ENCODE measurements around the gene RFX2. TPM values are rescaled to one million over a fixed set of nuclear protein-coding genes. Genes with fewer than 3 reads are reported as not detected.

Gene RFX2
- total RNA-seq, 1 donor, result 6.5 TPM

DNA sequence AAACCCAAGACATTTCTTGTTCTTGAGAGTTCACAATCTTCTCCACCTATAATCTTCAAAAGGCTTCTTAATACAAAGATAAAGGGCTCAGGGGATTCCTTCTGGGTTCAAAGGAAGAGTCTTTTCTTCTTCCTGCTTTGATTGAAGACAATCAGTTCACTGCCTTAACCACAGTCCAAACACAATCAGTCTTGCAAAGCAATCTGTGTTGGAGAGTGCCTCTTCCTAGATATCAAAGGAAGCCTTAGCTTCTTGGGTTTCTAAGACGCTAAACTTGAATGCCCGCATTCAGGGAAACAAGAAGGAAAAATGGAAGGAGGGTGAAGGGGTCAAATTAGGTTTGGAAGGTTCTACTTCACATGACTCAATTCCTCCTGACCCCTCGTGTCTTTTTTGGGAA, 159.6 kb downstream of the RFX2 start:
- DNase-seq (ENCODE audit: low read depth), result no peak
- TF ChIP-seq, protein P1, sequence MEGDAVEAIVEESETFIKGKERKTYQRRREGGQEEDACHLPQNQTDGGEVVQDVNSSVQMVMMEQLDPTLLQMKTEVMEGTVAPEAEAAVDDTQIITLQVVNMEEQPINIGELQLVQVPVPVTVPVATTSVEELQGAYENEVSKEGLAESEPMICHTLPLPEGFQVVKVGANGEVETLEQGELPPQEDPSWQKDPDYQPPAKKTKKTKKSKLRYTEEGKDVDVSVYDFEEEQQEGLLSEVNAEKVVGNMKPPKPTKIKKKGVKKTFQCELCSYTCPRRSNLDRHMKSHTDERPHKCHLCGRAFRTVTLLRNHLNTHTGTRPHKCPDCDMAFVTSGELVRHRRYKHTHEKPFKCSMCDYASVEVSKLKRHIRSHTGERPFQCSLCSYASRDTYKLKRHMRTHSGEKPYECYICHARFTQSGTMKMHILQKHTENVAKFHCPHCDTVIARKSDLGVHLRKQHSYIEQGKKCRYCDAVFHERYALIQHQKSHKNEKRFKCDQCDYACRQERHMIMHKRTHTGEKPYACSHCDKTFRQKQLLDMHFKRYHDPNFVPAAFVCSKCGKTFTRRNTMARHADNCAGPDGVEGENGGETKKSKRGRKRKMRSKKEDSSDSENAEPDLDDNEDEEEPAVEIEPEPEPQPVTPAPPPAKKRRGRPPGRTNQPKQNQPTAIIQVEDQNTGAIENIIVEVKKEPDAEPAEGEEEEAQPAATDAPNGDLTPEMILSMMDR (IDR thresholded peaks at IDR 0.05; ENCODE audit: insufficient read depth, low read depth, low read length), result no peak
- H3K4me3 ChIP-seq (ENCODE audit: low read depth, low read length), result no peak overlapping the region

DNA sequence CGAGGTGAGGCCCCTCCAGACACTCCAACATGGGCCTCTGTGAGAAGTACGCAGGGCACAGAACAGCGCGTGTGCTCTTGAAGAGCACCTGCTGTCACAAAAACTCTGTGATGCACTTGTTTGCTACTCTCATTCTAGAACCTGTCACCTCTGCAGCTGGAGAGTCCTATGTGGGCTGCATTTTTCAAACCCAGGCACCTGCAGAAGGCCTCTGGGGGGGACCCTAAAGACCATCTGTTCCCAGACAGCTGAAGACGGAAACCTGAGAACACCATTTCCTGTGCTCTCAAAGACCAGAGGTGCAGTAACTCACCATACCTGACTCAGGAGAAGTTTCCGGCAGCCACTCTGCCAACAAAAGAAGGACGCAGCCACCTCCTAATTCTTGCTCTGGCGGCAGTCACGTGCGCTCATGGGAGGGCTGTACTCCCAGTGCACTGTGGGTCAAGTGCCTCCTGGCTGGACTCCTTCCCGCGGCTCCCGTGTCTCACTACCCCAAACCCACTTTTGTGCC, 160.5 kb downstream of the RFX2 start:
- no peak overlapping the region for H3K4me3 ChIP-seq (ENCODE audit: low read depth, low read length)
- TF ChIP-seq, protein P1 (IDR thresholded peaks at IDR 0.05; ENCODE audit: insufficient read depth, low read depth, low read length), result no peak
- DNase-seq (ENCODE audit: low read depth), result no peak

GRCh38 chr19:5948752-5949564, 161.3 kb downstream of the RFX2 start:
- TF ChIP-seq, protein P1 (IDR thresholded peaks at IDR 0.05; ENCODE audit: insufficient read depth, low read depth, low read length), result no peak
- DNase-seq (ENCODE audit: low read depth), result peak; percentile 70
- H3K4me3 ChIP-seq (ENCODE audit: low read depth, low read length), result no peak overlapping the region

DNA sequence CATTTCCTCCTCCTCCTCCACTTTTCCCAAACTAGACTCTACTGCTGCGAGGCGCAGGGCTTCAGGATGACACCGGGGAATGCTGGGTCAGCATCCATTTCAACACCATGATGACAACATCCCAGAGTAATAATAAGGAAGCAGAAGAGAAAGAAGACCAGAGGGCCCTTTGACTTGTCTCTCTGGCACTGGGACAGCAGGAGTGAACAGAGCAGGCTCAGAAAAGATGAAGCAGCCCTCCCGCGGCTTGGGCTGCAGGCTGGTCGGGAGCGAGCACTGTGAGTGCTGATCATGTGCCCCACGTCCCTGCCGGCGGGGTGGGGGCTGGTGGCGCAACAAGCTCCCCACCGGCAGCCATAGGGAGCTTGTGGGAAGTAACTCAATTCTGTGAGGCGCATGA, 162.9 kb downstream of the RFX2 start:
- DNase-seq (ENCODE audit: low read depth), result peak; percentile 94
- no peak overlapping the region for H3K4me3 ChIP-seq (ENCODE audit: low read depth, low read length)

DNA sequence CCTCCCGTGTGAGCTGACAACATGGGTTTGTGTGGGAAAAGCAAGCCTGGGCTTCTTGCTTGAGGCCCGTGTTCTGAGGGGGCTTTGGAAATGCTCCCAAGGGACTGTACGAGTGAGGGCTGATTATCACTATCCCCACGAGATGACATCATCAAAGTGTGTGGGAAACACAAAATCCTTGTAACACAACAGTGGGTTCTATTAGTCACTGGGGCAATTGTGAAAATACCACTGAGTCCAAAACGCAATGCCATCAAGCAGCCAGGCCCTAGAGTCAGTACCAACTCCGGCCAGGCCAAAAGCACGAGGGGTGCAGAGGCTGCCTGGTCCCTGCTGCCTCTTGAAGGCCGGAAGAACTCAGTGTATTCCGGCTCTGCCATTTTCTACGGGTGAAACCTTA, 166.7 kb downstream of the RFX2 start:
- TF ChIP-seq, protein P1 (IDR thresholded peaks at IDR 0.05; ENCODE audit: insufficient read depth, low read depth, low read length), result no peak
- H3K4me3 ChIP-seq (ENCODE audit: low read depth, low read length), result no peak overlapping the region
- DNase-seq (ENCODE audit: low read depth), result peak; percentile 92

More for the DNA sequence above, 162.9 kb downstream of the RFX2 start:
- TF ChIP-seq, protein P1 (IDR thresholded peaks at IDR 0.05; ENCODE audit: insufficient read depth, low read depth, low read length), result no peak

Other genes with a start within 250 kb of the RFX2 start
- gene FUT5, start 240.0 kb downstream of the RFX2 start, total RNA-seq, result not detected in 2 replicates
- gene NDUFA11, start 206.7 kb downstream of the RFX2 start, total RNA-seq, result 257 and 321 TPM in 2 replicates
- gene VMAC, start 205.6 kb downstream of the RFX2 start, total RNA-seq, result 5.2 and 6.8 TPM in 2 replicates
- gene CAPS, start 196.2 kb downstream of the RFX2 start, total RNA-seq, result 1.7 and 3.9 TPM in 2 replicates
- 45.8 and 47.4 TPM in 2 replicates for gene RANBP3, start 132.4 kb downstream of the RFX2 start, total RNA-seq
- not detected in 2 replicates for gene ACSBG2, start 25.2 kb upstream of the RFX2 start, total RNA-seq
- gene MLLT1, start 169.5 kb upstream of the RFX2 start, total RNA-seq, result 11.9 and 12.5 TPM in 2 replicates
- not detected in 2 replicates for gene ACER1, start 223.1 kb upstream of the RFX2 start, total RNA-seq